Jurkat, Clone E6-1 (cell line): ENCODE results near the gene SPRED2.

Experiments used
- DNase-seq: peaks from one replicate; pipeline ENCODE4 v3.0.0-alpha.2; 2011; ENCODE audit warnings: low read depth, low spot score
- H3K4me3 ChIP-seq: 2 replicates; pipeline ENCODE4 v1.5.1; 2011; ENCODE audit warnings: mild to moderate bottlenecking, low read length, control low read depth, moderate library complexity

The SPRED2 gene

DNA sequence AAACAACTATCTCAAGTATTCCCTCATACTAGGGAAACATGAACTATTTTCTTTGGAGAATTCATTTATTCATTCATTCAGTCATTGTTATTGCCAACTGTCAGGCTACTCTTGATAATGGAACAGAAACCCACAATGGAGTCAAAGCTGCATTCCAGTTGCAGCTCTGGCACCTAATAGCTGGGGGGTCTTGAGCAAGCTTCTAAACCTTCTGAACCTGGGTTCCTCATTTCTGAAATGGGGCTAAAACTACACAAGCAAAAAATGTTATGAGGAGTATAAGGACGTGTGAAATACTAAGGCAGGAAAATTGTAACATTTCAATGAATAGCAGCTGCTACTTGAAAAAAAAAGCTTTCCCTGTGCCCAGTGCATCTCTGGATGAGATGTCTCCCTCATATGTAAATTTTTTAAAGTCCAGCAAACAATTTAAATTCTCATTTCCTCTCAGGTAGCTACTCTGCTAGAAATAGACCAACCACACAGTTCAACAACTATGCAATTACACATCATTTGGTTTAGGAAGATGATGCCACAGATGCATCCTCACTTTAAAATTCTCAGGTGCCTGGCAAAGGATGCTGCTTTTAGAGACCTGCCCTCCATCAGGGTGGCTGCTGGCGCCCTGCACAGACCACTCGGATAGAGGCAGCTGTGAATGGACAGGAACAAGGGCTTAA, 38.5 kb downstream of the SPRED2 start:
- H3K4me3 ChIP-seq: no peak overlapping the region
- no peak for DNase-seq

DNA sequence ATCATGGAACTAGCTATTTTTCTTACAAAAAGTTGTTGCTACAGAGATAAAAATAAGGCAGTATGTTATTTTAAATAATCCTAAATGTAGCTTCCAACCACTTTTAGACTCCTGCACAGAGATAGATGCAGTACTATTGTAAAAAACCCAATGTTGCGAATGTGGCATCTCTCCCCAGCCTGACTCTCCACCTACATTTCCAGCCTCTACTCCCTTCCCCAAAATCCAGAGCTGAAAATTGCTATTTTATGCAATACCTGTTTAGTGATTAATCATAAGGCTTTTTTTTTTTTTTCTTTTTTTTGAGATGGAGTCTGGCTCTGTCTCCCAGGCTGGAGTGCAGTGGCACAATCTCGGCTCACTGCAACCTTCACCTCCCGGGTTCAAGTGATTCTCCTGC, 39.4 kb downstream of the SPRED2 start:
- DNase-seq: no peak
- H3K4me3 ChIP-seq: no peak overlapping the region

DNA sequence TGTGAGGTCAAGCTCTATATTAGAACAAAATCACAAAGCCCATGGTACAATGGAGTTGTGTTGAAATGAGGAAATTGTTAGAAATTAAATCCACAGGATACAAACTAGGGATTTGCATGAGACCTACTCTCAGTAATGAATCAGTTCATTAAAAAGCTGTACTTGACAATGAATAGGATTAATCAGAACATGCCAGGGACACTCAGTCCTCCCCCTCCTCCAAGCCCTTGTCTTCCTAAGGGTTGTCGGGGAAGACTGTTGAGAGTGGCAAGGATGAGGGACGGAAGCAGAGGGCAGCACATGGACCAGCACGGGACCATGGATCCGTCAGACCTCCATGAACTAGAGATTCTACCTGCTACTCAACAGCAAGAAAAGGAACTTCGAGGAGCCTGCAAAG, 39.8 kb downstream of the SPRED2 start:
- no peak overlapping the region for H3K4me3 ChIP-seq
- DNase-seq: no peak

DNA sequence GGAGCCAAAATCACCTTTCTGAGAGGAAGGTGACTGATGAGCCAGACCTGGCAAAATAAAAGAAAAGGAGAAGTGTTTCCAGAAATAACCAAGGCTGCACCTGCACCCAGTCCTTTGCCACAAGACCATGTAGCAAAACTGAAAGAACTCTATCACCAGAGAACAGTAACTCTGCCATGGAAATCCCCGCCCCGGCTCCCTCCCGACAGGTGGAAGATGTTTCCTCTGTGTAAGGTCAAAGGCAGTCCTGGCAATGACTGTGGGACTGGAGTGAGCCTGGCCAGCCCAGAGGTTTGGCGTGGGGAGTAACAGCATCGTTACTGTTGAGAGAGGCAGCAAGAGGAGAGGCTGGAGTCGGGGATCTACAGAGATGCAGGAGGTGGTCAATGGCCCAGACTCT, 42.3 kb downstream of the SPRED2 start:
- no peak for DNase-seq

DNA sequence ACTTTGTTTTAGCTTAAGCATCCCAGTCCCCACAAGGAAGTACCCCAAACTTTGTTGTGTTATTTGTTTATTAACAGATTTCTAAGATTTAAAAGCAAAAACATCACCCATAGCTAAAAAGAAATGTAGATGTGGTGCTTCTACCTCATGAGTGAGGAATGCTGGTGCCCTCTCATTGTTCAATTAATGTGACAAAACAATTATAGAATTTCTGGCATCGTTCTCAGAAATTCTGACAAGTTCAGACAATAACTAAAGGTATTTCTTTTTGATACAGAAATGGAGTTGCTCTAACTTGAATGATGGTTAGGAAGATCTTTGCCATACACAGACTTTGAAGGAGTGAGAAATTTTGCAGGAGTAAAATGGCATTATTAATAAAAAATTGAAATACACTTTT, 42.9 kb downstream of the SPRED2 start:
- no peak overlapping the region for H3K4me3 ChIP-seq
- no peak for DNase-seq

More for the DNA sequence above, 42.3 kb downstream of the SPRED2 start:
- peak overlapping the region; percentile 28 for H3K4me3 ChIP-seq

DNA sequence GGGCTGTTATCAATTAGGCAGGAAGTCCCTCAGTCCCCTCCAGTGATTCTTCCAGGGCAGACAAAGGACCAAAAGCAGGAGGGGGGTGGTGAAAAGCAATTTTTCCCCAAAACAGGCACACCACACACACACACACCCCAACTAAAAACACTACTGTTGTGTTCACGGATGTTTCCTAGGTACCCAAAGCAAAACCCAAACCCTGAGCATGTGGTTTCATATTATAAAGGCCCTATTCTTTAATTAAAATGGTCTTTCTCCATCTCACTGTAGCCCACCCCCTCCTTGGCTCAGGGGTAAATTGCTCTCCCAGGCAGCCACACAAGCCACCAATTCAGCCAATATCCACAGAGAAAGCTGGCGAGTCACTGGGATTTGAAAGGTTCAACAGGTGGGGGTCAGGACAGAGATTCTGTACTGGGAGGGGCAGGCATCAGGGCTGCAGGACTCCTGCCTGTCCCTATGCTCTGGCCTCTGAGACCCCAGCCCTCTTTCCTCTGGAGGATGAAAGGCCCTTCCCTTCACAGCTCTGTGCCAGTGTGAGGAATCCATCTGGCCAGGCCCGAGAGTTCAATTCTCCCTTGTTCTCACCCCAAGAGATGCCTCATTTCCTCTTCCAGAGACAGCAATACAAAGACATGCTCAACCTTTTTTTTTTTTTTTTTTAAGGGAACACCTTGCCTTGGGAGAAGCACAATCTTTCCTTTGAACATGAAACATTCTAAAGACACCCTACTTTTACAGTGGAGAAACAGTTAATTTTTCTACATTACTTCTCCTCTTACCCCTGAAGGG, 43.6 kb downstream of the SPRED2 start:
- H3K4me3 ChIP-seq: no peak overlapping the region
- DNase-seq: no peak

DNA sequence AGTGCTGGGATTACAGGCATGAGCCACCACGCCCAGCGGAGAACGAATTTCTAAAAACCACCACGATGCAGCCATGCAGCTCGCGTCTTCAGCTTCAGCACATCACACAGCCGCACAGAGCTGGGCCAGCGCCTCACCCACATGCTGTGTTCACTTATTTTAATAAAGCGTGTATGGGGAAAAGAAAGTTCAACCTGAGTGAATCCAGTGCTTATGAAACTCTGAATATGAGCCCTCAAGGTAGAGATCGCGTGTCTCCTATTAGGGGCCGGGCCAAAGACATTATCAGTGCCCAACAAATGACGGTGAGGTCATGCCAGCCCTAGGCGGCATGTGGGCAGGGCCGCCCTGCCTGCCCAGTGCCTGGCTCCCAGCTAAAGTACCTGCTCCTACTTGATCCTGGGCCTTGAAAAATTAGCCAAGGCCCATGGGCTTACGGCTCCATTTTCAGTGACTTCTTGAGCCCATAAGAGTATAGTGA, 44.3 kb downstream of the SPRED2 start:
- DNase-seq: no peak
- H3K4me3 ChIP-seq: no peak overlapping the region

DNA sequence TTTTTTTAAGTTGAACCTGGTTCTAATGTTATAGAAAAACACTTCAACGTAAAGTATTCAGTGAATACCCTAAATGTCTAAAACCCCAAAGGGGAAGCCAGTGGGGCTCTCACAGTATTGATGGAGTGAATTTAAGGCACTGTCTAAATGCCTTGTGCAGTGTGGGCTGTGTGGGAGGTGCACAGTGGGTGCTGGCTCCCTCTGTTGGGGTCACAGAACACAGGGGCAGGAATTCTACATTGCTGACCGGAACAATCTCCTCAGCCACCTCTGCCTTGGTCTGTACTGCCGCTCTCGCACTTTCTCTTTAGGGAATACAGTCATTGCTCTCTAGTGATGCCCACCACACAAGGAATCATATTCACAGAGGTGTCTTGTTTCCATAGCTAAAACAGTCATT, 45.4 kb downstream of the SPRED2 start:
- DNase-seq: no peak
- H3K4me3 ChIP-seq: no peak overlapping the region

DNA sequence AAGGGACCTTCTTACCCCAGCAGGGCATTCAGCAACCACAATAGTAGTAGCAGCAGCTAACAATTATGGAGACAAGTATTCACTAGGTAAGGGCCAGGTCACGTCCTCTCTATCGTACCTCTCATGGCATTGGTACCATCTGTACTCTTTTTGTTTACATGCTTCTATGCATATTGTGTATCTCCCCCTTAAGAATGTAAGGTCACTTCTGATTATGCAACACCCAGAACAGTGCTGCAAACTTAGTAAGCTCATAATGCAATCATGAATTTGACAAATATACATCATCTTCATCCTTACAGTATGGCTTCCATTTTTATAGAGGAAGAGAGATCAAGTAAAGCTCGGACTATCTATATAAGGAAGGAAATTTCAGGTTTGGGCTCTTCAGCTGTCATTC, 46.1 kb downstream of the SPRED2 start:
- DNase-seq: no peak
- H3K4me3 ChIP-seq: no peak overlapping the region

DNA sequence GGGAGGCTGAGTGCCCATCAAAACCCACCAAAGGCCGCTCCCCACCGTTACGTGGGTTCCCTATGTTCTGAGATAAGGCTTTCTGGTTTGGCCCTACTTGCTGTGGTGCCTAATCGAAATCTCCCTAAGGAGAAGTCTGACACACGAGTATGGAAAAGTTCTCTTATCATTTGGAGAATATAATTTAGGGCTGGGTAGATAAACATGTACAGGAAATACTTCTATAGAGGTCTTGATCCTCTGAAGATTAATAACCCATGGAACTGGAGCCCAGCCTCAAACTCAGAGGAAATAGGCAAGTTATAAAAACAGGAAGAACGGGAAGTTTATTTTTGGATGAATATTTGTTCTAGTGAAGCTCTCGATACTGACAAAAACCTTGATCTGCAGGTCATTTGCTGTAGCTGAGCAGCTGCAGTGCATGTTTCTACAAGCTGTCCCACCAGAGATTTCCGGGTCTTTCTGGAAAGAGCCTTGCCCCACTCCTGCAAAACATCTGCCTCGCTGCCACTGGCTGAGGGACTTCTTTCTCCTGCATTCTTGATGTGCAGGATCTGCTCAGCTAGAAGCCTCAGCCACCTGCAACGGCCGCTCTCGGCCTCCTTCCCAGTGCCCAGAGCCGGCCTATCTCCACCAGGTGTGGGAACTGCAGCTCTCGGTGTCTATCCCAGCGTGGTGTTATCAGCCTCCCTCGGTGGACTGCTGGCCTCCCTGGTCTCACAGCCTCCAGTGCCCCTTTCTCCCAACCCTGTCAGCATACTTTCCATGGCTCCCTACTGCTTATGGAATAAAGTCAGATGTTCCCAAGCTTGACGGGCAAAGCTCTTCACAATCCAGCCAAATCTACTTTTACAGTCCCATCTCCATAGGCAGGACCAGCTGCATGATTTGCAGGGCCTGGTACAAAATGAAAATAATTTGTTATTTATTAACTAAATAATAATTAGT, 48.6 kb downstream of the SPRED2 start:
- peak overlapping the region; percentile 33; the same call in 1 of the 2 replicates for H3K4me3 ChIP-seq
- DNase-seq: no peak

DNA sequence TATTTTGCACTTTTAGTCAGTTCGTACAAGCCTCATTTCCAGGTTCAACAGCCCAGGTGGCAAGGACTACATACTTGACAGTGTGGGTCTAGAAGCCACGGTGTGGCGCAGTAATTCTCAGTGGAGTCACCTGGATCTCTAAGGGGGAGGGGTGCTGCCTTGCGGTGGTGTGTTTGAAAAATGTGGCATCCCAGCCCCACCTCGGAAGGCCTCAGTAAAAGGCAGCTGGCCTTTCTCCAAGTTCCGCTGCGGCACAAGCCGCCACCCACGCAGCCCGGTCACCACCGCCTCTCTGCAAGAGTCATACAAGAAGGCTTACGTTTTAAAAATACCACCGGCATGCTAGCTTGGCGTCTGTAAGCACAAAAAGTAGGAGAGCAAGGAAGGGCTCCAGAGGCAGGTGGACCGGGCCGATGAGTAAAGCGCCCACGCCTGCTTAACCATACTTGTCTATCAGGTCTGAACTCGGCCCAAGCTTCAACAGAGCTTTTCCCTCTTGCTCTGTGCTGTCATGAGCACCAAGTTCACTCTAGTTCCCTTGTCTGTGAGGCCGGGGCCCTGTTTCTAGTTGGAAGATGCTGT, 49.5 kb downstream of the SPRED2 start:
- DNase-seq: peak; percentile 97

DNA sequence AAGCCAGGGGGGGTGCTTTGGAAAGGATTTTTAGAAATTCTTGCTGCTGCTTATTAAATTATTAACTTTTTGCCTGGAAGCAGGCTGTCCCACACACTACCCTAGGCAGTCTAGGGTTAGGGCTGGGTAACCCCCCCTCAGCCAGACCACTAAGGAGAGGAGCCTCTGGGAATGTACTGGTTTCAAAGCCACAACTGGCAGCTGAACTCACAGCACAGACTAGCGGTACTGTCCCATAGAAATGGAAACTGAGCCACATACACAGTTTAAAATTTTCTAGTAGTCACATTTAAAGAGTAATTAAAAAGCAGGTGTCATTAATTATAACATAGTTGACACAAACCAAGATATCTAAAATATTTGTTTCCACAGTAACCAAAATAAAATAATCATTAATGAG, 50.1 kb downstream of the SPRED2 start:
- DNase-seq: no peak
- H3K4me3 ChIP-seq: no peak overlapping the region

More for the DNA sequence above, 49.5 kb downstream of the SPRED2 start:
- H3K4me3 ChIP-seq: peak overlapping the region; percentile 33

DNA sequence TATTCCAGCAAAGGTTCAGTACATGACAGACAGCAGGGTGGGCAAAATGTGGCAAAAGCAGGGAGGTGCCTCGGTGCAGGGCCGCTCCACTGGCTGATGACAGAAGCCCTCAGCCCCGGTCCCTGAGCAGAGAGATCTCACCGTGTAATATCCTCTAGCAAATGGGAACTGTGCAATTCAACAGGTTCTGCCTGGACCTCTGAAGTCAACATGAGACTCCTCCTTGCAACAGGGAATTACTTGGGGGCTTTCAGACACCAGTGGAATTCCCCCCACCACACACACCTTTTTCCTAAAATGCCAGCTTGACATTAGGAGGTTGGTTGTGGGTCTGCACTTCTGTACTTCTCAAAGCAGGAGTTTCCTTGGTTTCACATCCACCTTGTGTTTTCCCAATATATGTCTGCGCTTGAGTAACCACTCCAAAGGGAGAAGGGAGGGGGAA, 50.8 kb downstream of the SPRED2 start:
- no peak overlapping the region for H3K4me3 ChIP-seq
- DNase-seq: no peak

DNA sequence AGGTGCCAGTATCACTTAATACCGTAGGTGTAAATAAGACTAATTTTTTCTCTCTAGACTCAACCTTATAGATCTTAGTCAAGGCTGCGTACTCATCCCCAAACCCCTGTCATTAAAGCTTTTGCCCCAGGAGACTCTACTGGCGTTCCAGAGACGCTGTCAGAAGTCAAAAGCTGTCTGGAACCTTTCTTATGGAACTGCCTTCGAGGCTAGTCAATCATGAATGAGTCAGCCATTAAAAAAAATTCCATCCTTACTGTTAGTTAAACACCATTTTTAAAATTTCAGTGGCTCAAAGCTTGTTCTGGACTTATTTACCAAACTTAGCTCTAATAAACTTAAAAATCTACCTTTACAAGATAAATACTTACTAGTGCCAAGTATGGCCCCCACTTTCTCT, 52.1 kb downstream of the SPRED2 start:
- no peak for DNase-seq
- no peak overlapping the region for H3K4me3 ChIP-seq

DNA sequence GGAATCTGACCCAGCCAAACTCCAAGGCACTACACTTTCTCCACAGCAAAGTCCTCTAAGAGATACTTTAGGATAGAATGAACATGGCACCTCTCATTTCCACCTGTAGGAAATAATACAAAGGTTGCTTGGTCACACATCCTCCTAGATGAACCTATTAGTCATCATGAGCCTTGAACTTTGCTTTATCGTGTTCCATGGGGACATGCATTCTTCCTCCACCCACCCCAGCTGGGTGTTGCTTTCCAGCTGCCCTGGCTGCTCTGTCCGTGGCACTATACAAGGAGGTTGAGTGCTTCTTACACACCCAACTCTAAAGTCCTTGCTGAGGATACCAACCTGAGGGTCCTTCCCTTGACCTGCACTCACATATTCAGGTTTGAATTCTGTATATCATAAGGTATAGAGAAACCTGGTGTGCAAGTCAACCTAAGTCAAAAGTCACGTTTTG, 52.7 kb downstream of the SPRED2 start:
- no peak overlapping the region for H3K4me3 ChIP-seq

DNA sequence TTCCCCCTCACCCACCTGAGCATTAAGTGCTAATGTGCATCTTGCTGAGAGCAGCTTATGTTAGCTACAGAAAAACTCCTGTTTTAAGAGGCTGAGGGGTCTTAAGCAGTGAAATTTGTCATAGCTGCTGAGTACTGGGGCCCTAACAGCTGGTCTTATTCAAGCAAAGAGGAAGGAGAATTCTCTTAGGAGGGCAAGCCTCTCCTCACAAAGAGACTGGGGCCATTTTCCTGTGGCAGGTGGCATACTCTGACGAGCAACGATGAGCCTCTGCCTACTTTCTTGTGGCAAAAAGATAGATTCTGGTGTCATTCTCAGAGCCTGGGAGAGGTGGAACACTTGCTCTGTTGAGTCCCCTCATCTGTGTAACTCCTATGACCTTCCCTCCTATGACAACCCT, 53.2 kb downstream of the SPRED2 start:
- no peak overlapping the region for H3K4me3 ChIP-seq
- DNase-seq: peak; percentile 51

More for the DNA sequence above, 52.7 kb downstream of the SPRED2 start:
- no peak for DNase-seq

DNA sequence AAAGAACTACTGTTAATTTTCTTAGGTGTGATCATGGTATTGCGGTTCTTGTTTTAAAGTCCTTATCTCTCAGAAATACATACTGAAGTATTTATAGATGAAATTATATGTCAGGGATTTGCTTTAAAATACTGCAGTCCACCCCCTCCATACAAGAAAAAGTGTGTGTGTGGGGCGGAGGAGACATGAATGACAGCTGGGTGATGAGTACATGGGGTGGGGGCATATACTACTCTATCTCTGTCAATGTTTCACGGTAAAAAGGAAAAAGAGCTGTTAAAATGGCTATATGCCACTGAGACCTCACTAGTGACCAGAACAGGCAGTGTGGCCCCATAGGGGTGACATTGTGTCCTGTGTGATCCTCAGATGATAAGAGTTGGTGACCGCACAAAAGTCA, 54.1 kb downstream of the SPRED2 start:
- no peak for DNase-seq

DNA sequence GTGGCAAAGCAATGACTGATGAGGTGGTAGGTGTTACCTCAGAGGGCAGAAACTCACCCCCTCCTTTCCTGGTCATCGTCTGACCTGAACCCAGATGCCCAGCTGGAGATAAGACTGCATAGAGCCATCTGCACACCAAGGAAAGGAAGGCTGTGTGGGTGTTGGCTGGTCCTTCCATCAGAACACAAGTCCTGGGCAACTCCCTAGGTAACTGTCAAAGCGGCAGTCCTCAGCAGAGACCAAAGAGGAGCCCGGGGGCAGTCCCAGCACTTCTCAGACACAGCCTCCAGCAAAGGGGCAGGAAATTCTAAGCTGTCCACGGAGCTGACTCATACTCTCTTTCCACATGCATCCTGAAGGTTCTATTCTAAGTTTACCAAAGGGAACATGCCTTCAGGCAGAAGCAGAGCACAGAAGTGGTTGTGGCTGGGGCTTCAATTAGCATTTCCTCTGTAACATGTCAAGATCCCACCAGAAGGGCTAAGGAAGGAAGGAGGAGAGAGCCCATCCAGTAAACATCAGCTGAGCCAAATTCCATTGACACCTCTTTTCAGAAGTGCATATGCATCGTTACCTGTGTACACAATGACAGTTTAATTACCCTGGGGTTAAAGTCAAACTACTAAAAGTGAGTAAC, 54.7 kb downstream of the SPRED2 start:
- no peak overlapping the region for H3K4me3 ChIP-seq
- DNase-seq: peak; percentile 34

More for the DNA sequence above, 54.1 kb downstream of the SPRED2 start:
- H3K4me3 ChIP-seq: no peak overlapping the region
